ENCODE measurements around the gene WNT4. TPM values are rescaled to one million over a fixed set of nuclear protein-coding genes. Genes with fewer than 3 reads are reported as not detected.

Gene WNT4
- total RNA-seq, 1 experiment from 2014 or later: 0.79 TPM

- H3K9me3 ChIP-seq: no peaks in the 10 kb centered on the region
- intact Hi-C loops (cut with micrococcal nuclease; ENCODE audit: unreplicated experiment): no loop called here
- POLR2A ChIA-PET: no interaction called here
- no peak for TF ChIP-seq CTCF (IDR thresholded peaks at IDR 0.05; ENCODE audit: insufficient read depth in 1 of 2, low read depth in 1 of 2, low read length in 1 of 2, severe bottlenecking in 1 of 2, unreplicated experiment in 1 of 2)
- no peaks in the 10 kb centered on the region for H3K27me3 Mint-ChIP-seq (ENCODE audit: insufficient read depth, unreplicated experiment)
- DNase-seq: no peak
- H3K9me3 Mint-ChIP-seq (ENCODE audit: unreplicated experiment): no peaks in the 10 kb centered on the region
- H3K4me3 Mint-ChIP-seq (ENCODE audit: unreplicated experiment): no peak overlapping the region
- no peaks in the 10 kb centered on the region for H3K27me3 ChIP-seq (replicated peaks; ENCODE audit: control insufficient read depth, insufficient read depth, low read length)
- no peak overlapping the region for H3K4me3 ChIP-seq (ENCODE audit: low read depth, low read length)
- CTCF ChIA-PET: no interaction called here
- no peaks in the 10 kb centered on the region for H3K4me1 Mint-ChIP-seq (ENCODE audit: low read depth, unreplicated experiment)
- H3K27ac Mint-ChIP-seq (ENCODE audit: unreplicated experiment): no peak overlapping the region
- no peaks in the 10 kb centered on the region; the same call in 1 of the 2 replicates for H3K36me3 ChIP-seq (ENCODE audit: control insufficient read depth, insufficient read depth, low read length)
- H3K36me3 Mint-ChIP-seq (ENCODE audit: insufficient read depth, unreplicated experiment): peaks cover 74% of the 10 kb centered on the region
- H3K4me1 ChIP-seq: no peaks in the 10 kb centered on the region
- BruUV-seq (replicated peaks): no TSS peak
These were observed 34.4 kb downstream of the WNT4 start for GRCh38 chr1:22108339-22109105.

- CTCF ChIA-PET: interaction anchor here (0.6 kb wide), 1 partner anchor 17 kb away, joined by 4 read pairs; no protein-coding TSS in a partner anchor
- BruUV-seq (replicated peaks): no TSS peak
- no peaks in the 10 kb centered on the region for H3K4me1 ChIP-seq
- no peak for TF ChIP-seq CTCF (IDR thresholded peaks at IDR 0.05; ENCODE audit: insufficient read depth in 1 of 2, low read depth in 1 of 2, low read length in 1 of 2, severe bottlenecking in 1 of 2, unreplicated experiment in 1 of 2)
- no peaks in the 10 kb centered on the region for H3K9me3 Mint-ChIP-seq (ENCODE audit: unreplicated experiment)
- no peaks in the 10 kb centered on the region; the same call in 1 of the 2 replicates for H3K36me3 ChIP-seq (ENCODE audit: control insufficient read depth, insufficient read depth, low read length)
- no peak overlapping the region for H3K27ac Mint-ChIP-seq (ENCODE audit: unreplicated experiment)
- no peaks in the 10 kb centered on the region for H3K9me3 ChIP-seq
- no peak overlapping the region for H3K4me3 Mint-ChIP-seq (ENCODE audit: unreplicated experiment)
- H3K36me3 Mint-ChIP-seq (ENCODE audit: insufficient read depth, unreplicated experiment): peaks cover 69% of the 10 kb centered on the region
- POLR2A ChIA-PET: no interaction called here
- no peak overlapping the region for H3K4me3 ChIP-seq (ENCODE audit: low read depth, low read length)
- intact Hi-C loops (cut with micrococcal nuclease; ENCODE audit: unreplicated experiment): no loop called here
- no peaks in the 10 kb centered on the region for H3K27me3 ChIP-seq (replicated peaks; ENCODE audit: control insufficient read depth, insufficient read depth, low read length)
- H3K4me1 Mint-ChIP-seq (ENCODE audit: low read depth, unreplicated experiment): no peaks in the 10 kb centered on the region
- DNase-seq: no peak
- H3K27me3 Mint-ChIP-seq (ENCODE audit: insufficient read depth, unreplicated experiment): no peaks in the 10 kb centered on the region
These were observed 35.8 kb downstream of the WNT4 start for GRCh38 chr1:22107126-22107525.

- Histone ChIP-seq H3K36me3 (ENCODE audit: control insufficient read depth, insufficient read depth, low read length) (no peaks in the 10 kb centered on the region; the same call in 1 of the 2 replicates), H3K27me3 (replicated peaks; ENCODE audit: control insufficient read depth, insufficient read depth, low read length) (no peaks in the 10 kb centered on the region), H3K4me3 (ENCODE audit: low read depth, low read length) (no peak overlapping the region), H3K9me3 (no peaks in the 10 kb centered on the region), H3K4me1 (no peaks in the 10 kb centered on the region)
- intact Hi-C loops (cut with micrococcal nuclease; ENCODE audit: unreplicated experiment): loop anchor here (1.0 kb wide), 2 partner anchors 307 to 311 kb away; no protein-coding TSS in a partner anchor
- H3K27ac Mint-ChIP-seq (ENCODE audit: unreplicated experiment): no peak overlapping the region
- H3K4me3 Mint-ChIP-seq (ENCODE audit: unreplicated experiment): no peak overlapping the region
- H3K9me3 Mint-ChIP-seq (ENCODE audit: unreplicated experiment): no peaks in the 10 kb centered on the region
- DNase-seq: peak in 1 of 2 experiments; percentile 50
- peak; percentile 77 to 85 for TF ChIP-seq CTCF (IDR thresholded peaks at IDR 0.05; ENCODE audit: insufficient read depth in 1 of 2, low read depth in 1 of 2, low read length in 1 of 2, severe bottlenecking in 1 of 2, unreplicated experiment in 1 of 2)
- BruUV-seq (replicated peaks): no TSS peak
- peaks cover 59% of the 10 kb centered on the region for H3K36me3 Mint-ChIP-seq (ENCODE audit: insufficient read depth, unreplicated experiment)
- H3K27me3 Mint-ChIP-seq (ENCODE audit: insufficient read depth, unreplicated experiment): no peaks in the 10 kb centered on the region
- CTCF ChIA-PET: interaction anchor here (0.5 to 1.6 kb wide), 5 partner anchors 77 to 311 kb away, joined by 3 to 18 read pairs (median 5); no protein-coding TSS in a partner anchor
- no peaks in the 10 kb centered on the region for H3K4me1 Mint-ChIP-seq (ENCODE audit: low read depth, unreplicated experiment)
- POLR2A ChIA-PET: no interaction called here
These were observed 37.2 kb downstream of the WNT4 start for GRCh38 chr1:22105611-22106207.
